SK-N-SH treated with all-trans-retinoic acid at 6 μM for 48 hours (cell line): ENCODE results near the gene PCDHGA7.
"Not testable (repeated sequence)": the region's sequence is repeated elsewhere in the genome, so short reads cannot be mapped to it uniquely, and the experiment has no call there.

Source experiments
- ATAC-seq: fragments of 200-7000 bp; cut with Tn5 transposase; 3 replicates; pipeline ENCODE4 v1.9.1; 2020; ENCODE audit warnings: mild to moderate bottlenecking, moderate library complexity
- ARNTL ChIP-seq: fragments of 450-650 bp; formaldehyde crosslinking; IDR thresholded peaks from 2 replicates; pipeline ENCODE4 v1.5.0; 2020; ENCODE audit warnings: low read depth, mild to moderate bottlenecking, moderate library complexity, borderline replicate concordance
- BACH2 ChIP-seq: fragments of 250-450 bp; sonication (Bioruptor Pico); IDR thresholded peaks from 2 replicates; pipeline ENCODE4 v1.9.0; 2021; ENCODE audit warnings: mild to moderate bottlenecking, borderline replicate concordance
- CREB5 ChIP-seq: fragments of 250-450 bp; sonication (Bioruptor Pico); IDR thresholded peaks from 2 replicates; pipeline ENCODE4 v1.5.1; 2020; ENCODE audit warnings: low read depth, mild to moderate bottlenecking, moderate library complexity
- CSDC2 ChIP-seq: fragments of 250-450 bp; sonication (Bioruptor Pico); IDR thresholded peaks from 2 replicates; pipeline ENCODE4 v1.5.0; 2020; ENCODE audit warnings: mild to moderate bottlenecking, moderate library complexity
- CSRNP3 ChIP-seq: fragments of 250-450 bp; sonication (Bioruptor Pico); IDR thresholded peaks from 2 replicates; pipeline ENCODE4 v1.5.1; 2021; ENCODE audit warnings: mild to moderate bottlenecking, moderate library complexity
- ESRRG ChIP-seq: fragments of 250-450 bp; sonication (Bioruptor Pico); IDR thresholded peaks from 2 replicates; pipeline ENCODE4 v1.6.1; 2021; ENCODE audit warnings: mild to moderate bottlenecking
- GLIS3 ChIP-seq: fragments of 250-450 bp; sonication (Bioruptor Pico); IDR thresholded peaks from 2 replicates; pipeline ENCODE4 v1.5.0; 2020; ENCODE audit warnings: mild to moderate bottlenecking, moderate library complexity
- ISL1 ChIP-seq: fragments of 250-450 bp; sonication (Bioruptor Pico); IDR thresholded peaks from 2 replicates; pipeline ENCODE4 v2.1.2; 2022; ENCODE audit warnings: mild to moderate bottlenecking, moderate library complexity
- OSR1 ChIP-seq: fragments of 250-450 bp; sonication (Bioruptor Pico); IDR thresholded peaks from 2 replicates; pipeline ENCODE4 v1.8.0; 2022; ENCODE audit warnings: moderate library complexity, mild to moderate bottlenecking, inconsistent platforms
- PATZ1 ChIP-seq: fragments of 250-450 bp; sonication (Bioruptor Pico); IDR thresholded peaks from 2 replicates; pipeline ENCODE4 v1.8.0; 2020; ENCODE audit warnings: mild to moderate bottlenecking, moderate library complexity, borderline replicate concordance
- POU6F1 ChIP-seq: fragments of 250-450 bp; sonication (Bioruptor Pico); IDR thresholded peaks from 2 replicates; pipeline ENCODE4 v1.8.0; 2021; ENCODE audit warnings: low read depth, mild to moderate bottlenecking, moderate library complexity, borderline replicate concordance
- PPARA ChIP-seq: fragments of 250-450 bp; sonication (Bioruptor Pico); IDR thresholded peaks from 2 replicates; pipeline ENCODE4 v1.5.0; 2020; ENCODE audit warnings: mild to moderate bottlenecking, borderline replicate concordance
- RARB ChIP-seq: fragments of 250-450 bp; sonication (Bioruptor Pico); IDR thresholded peaks from 2 replicates; pipeline ENCODE4 v1.8.0; 2021; ENCODE audit warnings: mild to moderate bottlenecking, moderate library complexity
- SNAI2 ChIP-seq: fragments of 250-450 bp; sonication (Bioruptor Pico); IDR thresholded peaks from 2 replicates; pipeline ENCODE4 v1.5.0; 2020; ENCODE audit warnings: mild to moderate bottlenecking, moderate library complexity
- TCF4 ChIP-seq: fragments of 250-450 bp; sonication (Bioruptor Pico); IDR thresholded peaks from 2 replicates; pipeline ENCODE4 v1.8.0; 2021; ENCODE audit warnings: mild to moderate bottlenecking, moderate library complexity, borderline replicate concordance
- TOX ChIP-seq: fragments of 250-450 bp; sonication (Bioruptor Pico); IDR thresholded peaks from 2 replicates; pipeline ENCODE4 v1.8.0; 2021; ENCODE audit warnings: mild to moderate bottlenecking, moderate library complexity, borderline replicate concordance
- TSHZ2 ChIP-seq: fragments of 250-450 bp; sonication (Bioruptor Pico); IDR thresholded peaks from 2 replicates; pipeline ENCODE4 v1.5.0; 2020; ENCODE audit warnings: mild to moderate bottlenecking, moderate library complexity
- ZC3H10 ChIP-seq: fragments of 250-450 bp; sonication (Bioruptor Pico); IDR thresholded peaks from 2 replicates; pipeline ENCODE4 v1.5.1; 2021; ENCODE audit warnings: mild to moderate bottlenecking, moderate library complexity
- ZFP3 ChIP-seq: fragments of 250-450 bp; sonication (Bioruptor Pico); IDR thresholded peaks from 2 replicates; pipeline ENCODE4 v1.5.0; 2020; ENCODE audit warnings: mild to moderate bottlenecking, moderate library complexity
- ZNF565 ChIP-seq: fragments of 450-650 bp; formaldehyde crosslinking; conservative IDR thresholded peaks from 2 replicates; pipeline ENCODE4 v1.5.0; 2020; ENCODE audit warnings: low read depth, mild to moderate bottlenecking, moderate library complexity
- ZNF70 ChIP-seq: fragments of 450-650 bp; formaldehyde crosslinking; IDR thresholded peaks from 2 replicates; pipeline ENCODE4 v1.5.0; 2020; ENCODE audit warnings: mild to moderate bottlenecking, moderate library complexity
- ZNF8 ChIP-seq: fragments of 450-650 bp; formaldehyde crosslinking; IDR thresholded peaks from 2 replicates; pipeline ENCODE4 v1.5.0; 2020; ENCODE audit warnings: mild to moderate bottlenecking, moderate library complexity

Gene PCDHGA7

GRCh38 chr5:141373673-141374317 lies 8.7 kb upstream of the PCDHGA7 start, which contains the start of gene PCDHGA6:
Gene PCDHGA6, plus strand, starts transcription at chr5:141373891. Its CDS starts 193 bp downstream, at chr5:141374084.
- no peak for ATAC-seq
- TF ChIP-seq ZNF565 (CRISPR knock-in tag) (no peak), CSRNP3 (CRISPR knock-in tag) (no peak), RARB (CRISPR knock-in tag) (no peak), ZC3H10 (CRISPR knock-in tag) (no peak), ZNF70 (CRISPR knock-in tag) (no peak), ESRRG (no peak), PPARA (CRISPR knock-in tag) (no peak), PATZ1 (CRISPR knock-in tag) (no peak), SNAI2 (CRISPR knock-in tag) (no peak), OSR1 (CRISPR knock-in tag) (no peak), TOX (no peak), ISL1 (CRISPR knock-in tag) (no peak)

- ATAC-seq: no peak
- TF ChIP-seq ZFP3 (CRISPR knock-in tag): no peak
- no peak for TF ChIP-seq CSRNP3 (CRISPR knock-in tag)
- no peak for TF ChIP-seq GLIS3 (CRISPR knock-in tag)
- TF ChIP-seq ZC3H10 (CRISPR knock-in tag): no peak
- no peak for TF ChIP-seq POU6F1 (CRISPR knock-in tag)
- no peak for TF ChIP-seq TSHZ2
- TF ChIP-seq ZNF8 (CRISPR knock-in tag): no peak
- TF ChIP-seq BACH2 (CRISPR knock-in tag): no peak
- TF ChIP-seq TOX: no peak
- no peak for TF ChIP-seq CSDC2
- TF ChIP-seq PATZ1 (CRISPR knock-in tag): no peak
- TF ChIP-seq ZNF70 (CRISPR knock-in tag): no peak
- TF ChIP-seq ARNTL: no peak
- no peak for TF ChIP-seq TCF4 (CRISPR knock-in tag)
- no peak for TF ChIP-seq CREB5
- TF ChIP-seq RARB (CRISPR knock-in tag): no peak
- TF ChIP-seq OSR1 (CRISPR knock-in tag): no peak
- TF ChIP-seq SNAI2 (CRISPR knock-in tag): no peak
These were observed 7.9 kb upstream of the PCDHGA7 start for GRCh38 chr5:141374627-141375026.

GRCh38 chr5:141375444-141376155 lies 6.9 kb upstream of the PCDHGA7 start:
- not testable (repeated sequence) for ATAC-seq
